Cardiac septum (tissue), 1 donor: Measurements from ENCODE around the gene AMN. TPM values are rescaled to one million over a fixed set of nuclear protein-coding genes. Genes with fewer than 3 reads are reported as not detected.

Experiments
- DNase-seq: peaks from one replicate; pipeline ENCODE4 v3.0.0-alpha.2; 2020; ENCODE audit warnings: low spot score
- intact Hi-C: fragments of 100-400 bp; cut with DNase I; formaldehyde crosslinking; loops from one replicate; pipeline ENCODE4 v1.14.0; 2022
- total RNA-seq: library from RNA; stranded (reverse); fragmentation: NEBNext Ultra II Directional; extraction: Animal tissue kit (Norgen Biotek cat#: 25700); gene quantifications from one replicate; pipeline ENCODE4 v1.2.1, GENCODE V29; 2021
- donor health status: DM: no; HTN: no; CAD: no.

Gene AMN
- total RNA-seq, 1 donor from 2014 or later: not detected

GRCh38 chr14:102939820-102940561, 17.5 kb downstream of the AMN start:
- intact Hi-C loops: no loop called here
- no peak for DNase-seq

GRCh38 chr14:102940729-102941362, 18.4 kb downstream of the AMN start:
- DNase-seq: no peak
- intact Hi-C loops: no loop called here

- intact Hi-C loops: no loop called here
- DNase-seq: no peak
Observed at GRCh38 chr14:102941419-102942011, 19.1 kb downstream of the AMN start.

GRCh38 chr14:102942069-102942468, 19.6 kb downstream of the AMN start:
- no peak for DNase-seq
- intact Hi-C loops: no loop called here

GRCh38 chr14:102943454-102943853, 21.0 kb downstream of the AMN start:
- intact Hi-C loops: no loop called here
- no peak for DNase-seq

GRCh38 chr14:102943979-102944378, 21.5 kb downstream of the AMN start:
- no peak for DNase-seq
- intact Hi-C loops: no loop called here

GRCh38 chr14:102944448-102945330, 22.2 kb downstream of the AMN start:
- peak; percentile 73 for DNase-seq
- intact Hi-C loops: no loop called here

- no peak for DNase-seq
- intact Hi-C loops: no loop called here
Observed at GRCh38 chr14:102945346-102946130, 23.1 kb downstream of the AMN start.

GRCh38 chr14:102947321-102948103, 25.0 kb downstream of the AMN start:
- intact Hi-C loops: no loop called here
- no peak for DNase-seq

GRCh38 chr14:102948698-102949061, 26.2 kb downstream of the AMN start:
- intact Hi-C loops: no loop called here
- DNase-seq: no peak

GRCh38 chr14:102949062-102949800, 26.8 kb downstream of the AMN start:
- intact Hi-C loops: no loop called here
- no peak for DNase-seq

- intact Hi-C loops: no loop called here
Observed at GRCh38 chr14:102949801-102950451, 27.5 kb downstream of the AMN start.

GRCh38 chr14:102951034-102951433, 28.6 kb downstream of the AMN start:
- no peak for DNase-seq
- intact Hi-C loops: no loop called here

More at GRCh38 chr14:102949801-102950451, 27.5 kb downstream of the AMN start:
- no peak for DNase-seq

- no peak for DNase-seq
- intact Hi-C loops: no loop called here
Observed at GRCh38 chr14:102951799-102952198, 29.3 kb downstream of the AMN start.

GRCh38 chr14:102952276-102952675, 29.8 kb downstream of the AMN start:
- no peak for DNase-seq
- intact Hi-C loops: no loop called here

- intact Hi-C loops: no loop called here
- no peak for DNase-seq
Observed at GRCh38 chr14:102953100-102953499, 30.6 kb downstream of the AMN start.

GRCh38 chr14:102954081-102954789, 31.8 kb downstream of the AMN start:
- intact Hi-C loops: no loop called here
- no peak for DNase-seq
